Activated CD4-positive, alpha-beta T cell treated with anti-CD3 and anti-CD28 coated beads for 24 hours (primary cell): ENCODE measurements around the gene TRDMT1.

Experiments used
- DNase-seq, 2 donors: peaks; one replicate each; pipeline ENCODE4 v3.0.0-alpha.2; 2020; ENCODE audit warnings: low read depth in 2 of 2

Gene TRDMT1

DNA sequence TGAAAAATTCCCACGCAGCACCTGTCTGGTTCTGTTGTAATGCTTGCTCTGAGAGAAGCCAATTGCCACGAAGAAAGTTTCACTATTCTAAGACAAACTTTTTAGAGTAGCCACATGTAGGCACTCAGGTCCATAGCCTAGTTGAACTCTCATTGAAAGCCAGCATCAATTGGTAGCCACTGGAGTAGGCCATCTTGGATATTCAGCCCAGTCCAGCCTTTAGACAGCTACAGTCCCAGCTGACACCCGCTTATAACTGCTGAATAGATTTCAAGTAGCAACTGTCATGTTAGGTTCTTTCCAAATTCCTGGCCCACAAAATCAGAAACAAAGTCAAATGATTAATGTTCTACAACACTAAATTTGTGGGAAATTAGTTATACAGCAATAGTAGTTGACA, 103.5 kb downstream of the TRDMT1 start:
- no peak for DNase-seq
